Small intestine (tissue), 7 donors: ENCODE data around the gene SNTG2. TPM values are rescaled to one million over a fixed set of nuclear protein-coding genes. Genes with fewer than 3 reads are reported as not detected.

Source experiments
- DNase-seq, 2 donors: peaks; one replicate each; pipeline versions ENCODE4 v3.0.0 to v3.0.0-alpha.2; 2013
- FAIRE-seq: peaks from 2 replicates; lab custom pipeline; 2012; peaks lifted over from hg19 to GRCh38; lab: Jason Lieb, UNC
- H3K27ac ChIP-seq, 3 donors: one replicate each; pipeline ENCODE4 v1.5.1; 2013; ENCODE audit warnings: low read length in 2 of 3, mild to moderate bottlenecking in 2 of 3, control low read depth in 1 of 3, inconsistent platforms in 1 of 3, low read depth in 1 of 3, moderate library complexity in 1 of 3
- H3K27me3 ChIP-seq, 3 donors: one replicate each; pipeline ENCODE4 v1.6.1; 2013; ENCODE audit warnings: low read length in 3 of 3, inconsistent platforms in 1 of 3; ENCODE audit not compliant: control insufficient read depth in 3 of 3, insufficient read depth in 3 of 3
- H3K36me3 ChIP-seq, 3 donors: one replicate each; pipeline ENCODE4 v1.6.1; 2013; ENCODE audit warnings: low read length in 3 of 3, inconsistent platforms in 1 of 3, low read depth in 1 of 3, mild to moderate bottlenecking in 1 of 3, moderate library complexity in 1 of 3; ENCODE audit not compliant: control insufficient read depth in 3 of 3, insufficient read depth in 2 of 3
- H3K4me1 ChIP-seq, 3 donors: one replicate each; pipeline ENCODE4 v1.6.1; 2013; ENCODE audit warnings: low read length in 2 of 3, inconsistent platforms in 1 of 3, low read depth in 1 of 3, mild to moderate bottlenecking in 1 of 3, moderate library complexity in 1 of 3; ENCODE audit not compliant: control insufficient read depth in 3 of 3, insufficient read depth in 2 of 3
- H3K4me3 ChIP-seq, 3 donors: one replicate each; pipeline ENCODE4 v1.5.1; 2013; ENCODE audit warnings: low read length in 3 of 3, control low read depth in 1 of 3, inconsistent platforms in 1 of 3, low read depth in 1 of 3, mild to moderate bottlenecking in 1 of 3, moderate library complexity in 1 of 3
- H3K9me3 ChIP-seq, 2 donors: one replicate each; pipeline ENCODE4 v1.6.1; 2013; ENCODE audit warnings: low read depth in 1 of 2, low read length in 1 of 2; ENCODE audit not compliant: control insufficient read depth in 2 of 2, insufficient read depth in 1 of 2
- WGBS, 3 donors: extraction: QIAGEN DNeasy Blood & Tissue Kit; methylation state at CpG; one replicate each; pipeline ENCODE4 v1.1.7; 2013; 5-methylcytosine and 5-hydroxymethylcytosine counted together
- polyA plus RNA-seq, 4 donors: library from polyadenylated mRNA; stranded (reverse) in 3 of 4; unstranded in 1 of 4; fragments of 200-250 nt in 3 of 4; fragments of 120-200 nt in 1 of 4; gene quantifications; one replicate each; pipeline versions ENCODE4 v1.2.1 to v1.2.3, GENCODE V29; 2013
- donor health status: healthy with polysubstance abuse.
- donor health status: control.
- donor health status: control.
- donor health status: Bipolar disorder and iron deficiency.
- donor health status: healthy.

Gene SNTG2
- polyA plus RNA-seq, 4 donors, result 0.25 to 1.1 (median 0.54) TPM; not detected in 1

DNA sequence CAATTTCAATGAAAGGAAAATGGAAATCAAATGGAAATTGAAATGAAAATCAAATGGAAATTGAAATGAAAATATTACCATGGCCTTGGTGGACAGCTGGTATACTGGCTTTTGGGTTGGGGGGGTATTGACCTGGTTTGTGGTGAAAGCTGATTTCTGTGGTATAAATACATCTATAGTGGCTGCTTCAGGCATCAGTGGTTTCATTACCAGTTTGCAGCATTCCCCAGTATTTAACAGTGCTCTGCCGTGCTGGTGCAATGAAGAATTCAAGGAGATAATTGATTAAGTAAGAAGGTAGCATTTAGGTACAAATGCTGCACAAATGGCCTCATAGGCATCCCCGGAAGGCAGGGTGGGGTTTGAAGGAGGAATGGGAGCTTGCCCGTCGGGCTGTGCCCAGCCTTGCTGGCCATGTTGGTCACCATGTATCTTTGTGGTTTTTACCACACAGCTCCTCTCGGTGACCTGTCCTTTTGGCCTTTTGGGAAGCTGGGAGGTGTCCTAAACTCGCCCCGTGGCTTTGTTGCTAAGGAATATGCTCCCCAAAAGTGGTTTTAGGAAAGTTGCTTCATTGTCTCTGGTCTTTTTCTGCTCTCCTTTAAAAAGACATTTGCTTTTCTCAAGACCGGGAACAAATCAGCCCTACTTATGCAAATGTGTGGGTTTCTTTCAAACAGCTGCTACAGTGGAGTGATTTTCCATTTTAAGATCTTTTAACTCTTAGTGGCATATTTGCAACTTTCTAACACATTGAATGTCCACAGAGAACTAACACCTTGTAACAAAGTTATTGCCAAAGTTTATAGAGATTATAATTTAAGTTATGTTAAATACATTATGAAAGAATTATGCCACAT, 28.6 kb downstream of the SNTG2 start:
- Histone ChIP-seq H3K4me3 (no peak overlapping the region), H3K4me1 (no peaks in the 10 kb centered on the region), H3K27me3 (no peaks in the 10 kb centered on the region), H3K9me3 (no peaks in the 10 kb centered on the region), H3K27ac (no peak overlapping the region), H3K36me3 (no peaks in the 10 kb centered on the region)
- no peak for FAIRE-seq
- WGBS, 3 donors, result 68 to 76% (median 70%) methylated on average over 8 of the region's 8 CpGs
- no peak for DNase-seq

- DNase-seq (no peak), FAIRE-seq (no peak)
- Histone ChIP-seq H3K27ac (no peak overlapping the region), H3K9me3 (no peaks in the 10 kb centered on the region), H3K27me3 (no peaks in the 10 kb centered on the region), H3K4me1 (no peaks in the 10 kb centered on the region), H3K4me3 (no peak overlapping the region), H3K36me3 (no peaks in the 10 kb centered on the region)
- WGBS, 3 donors, result 51 to 59% (median 54%) methylated on average over 4 of the region's 4 CpGs
These were observed 29.5 kb downstream of the SNTG2 start for GRCh38 chr2:980176-980575.

- H3K36me3 ChIP-seq, result no peaks in the 10 kb centered on the region
- no peak overlapping the region for H3K4me3 ChIP-seq
- no peaks in the 10 kb centered on the region for H3K9me3 ChIP-seq
- FAIRE-seq (no peak), DNase-seq (no peak)
- no peaks in the 10 kb centered on the region for H3K27me3 ChIP-seq
- H3K4me1 ChIP-seq, result no peaks in the 10 kb centered on the region
- WGBS, 3 donors, result 68 to 86% (median 85%) methylated on average over 3 of the region's 3 CpGs
- H3K27ac ChIP-seq, result no peak overlapping the region
These were observed 30.6 kb downstream of the SNTG2 start for GRCh38 chr2:981258-981657.

DNA sequence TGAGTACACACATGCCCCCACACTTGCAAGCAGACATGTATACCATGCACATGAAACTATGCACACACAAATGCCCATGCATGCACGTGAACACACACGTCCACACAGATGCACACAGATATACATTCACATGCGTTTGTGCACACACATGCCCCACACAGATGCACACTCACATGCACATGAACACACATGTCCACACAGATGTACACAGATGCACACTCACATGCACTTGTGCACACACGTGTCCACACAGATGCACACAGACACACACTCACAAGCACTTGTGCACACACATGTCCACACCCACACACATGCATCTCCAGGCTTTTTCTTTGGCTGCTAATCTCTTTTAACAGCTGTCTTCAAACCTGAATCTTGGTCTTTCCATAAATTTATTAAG, 31.1 kb downstream of the SNTG2 start:
- WGBS, 3 donors, result 89 to 94% (median 92%) methylated on average over 4 of the region's 4 CpGs
- H3K4me3 ChIP-seq, result no peak overlapping the region
- no peaks in the 10 kb centered on the region for H3K4me1 ChIP-seq
- H3K9me3 ChIP-seq, result no peaks in the 10 kb centered on the region
- H3K36me3 ChIP-seq, result no peaks in the 10 kb centered on the region
- no peaks in the 10 kb centered on the region for H3K27me3 ChIP-seq
- H3K27ac ChIP-seq, result no peak overlapping the region
- FAIRE-seq (no peak), DNase-seq (no peak)

DNA sequence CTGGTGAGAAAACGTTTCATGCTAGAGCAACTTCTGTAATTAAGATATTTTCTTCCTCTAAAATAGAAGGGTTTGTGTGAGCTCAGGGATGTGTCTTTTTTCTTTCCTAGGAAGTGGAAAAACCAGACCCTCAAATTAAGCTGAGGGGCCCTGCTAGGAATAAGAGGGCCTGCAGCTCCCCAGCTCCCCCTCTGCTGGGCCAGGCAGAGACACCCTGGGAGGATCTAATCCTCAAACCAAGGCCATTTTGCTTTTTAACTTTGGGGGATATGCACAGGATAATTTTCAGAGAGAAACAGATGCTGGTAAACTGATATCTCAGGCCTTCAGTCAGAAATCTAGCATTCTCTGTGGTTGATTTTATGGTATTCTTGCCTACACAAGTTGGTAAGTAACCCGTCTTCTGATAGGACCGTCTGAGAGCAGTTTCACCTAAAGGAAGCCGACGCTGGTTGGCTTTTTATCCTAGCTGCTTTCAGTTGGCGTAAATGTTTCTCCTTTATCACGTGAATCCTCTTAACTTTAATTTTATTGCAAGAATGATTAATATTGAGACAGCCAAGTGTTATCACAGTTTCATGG, 34.8 kb downstream of the SNTG2 start:
- H3K9me3 ChIP-seq, result no peaks in the 10 kb centered on the region
- FAIRE-seq (no peak), DNase-seq (peak in 1 of 2 donors; percentile 1)
- peaks cover 0 to 3% (median 0%) of the 10 kb centered on the region in 3 donors for H3K27me3 ChIP-seq
- H3K4me3 ChIP-seq, result no peak overlapping the region
- no peak overlapping the region for H3K27ac ChIP-seq
- H3K36me3 ChIP-seq, result no peaks in the 10 kb centered on the region
- 57 to 72% (median 67%) methylated on average over 7 of the region's 7 CpGs for whole genome bisulfite sequencing, 3 donors
- no peaks in the 10 kb centered on the region for H3K4me1 ChIP-seq

- H3K27ac ChIP-seq, result no peak overlapping the region
- no peak for DNase-seq
- H3K27me3 ChIP-seq, result peaks cover 0 to 3% (median 0%) of the 10 kb centered on the region in 3 donors
- no peaks in the 10 kb centered on the region for H3K9me3 ChIP-seq
- WGBS, 3 donors, result 85 to 92% (median 86%) methylated on average over 16 of the region's 16 CpGs
- no peak for FAIRE-seq
- H3K36me3 ChIP-seq, result no peaks in the 10 kb centered on the region
- H3K4me3 ChIP-seq, result no peak overlapping the region
- no peaks in the 10 kb centered on the region for H3K4me1 ChIP-seq
These were observed 37.1 kb downstream of the SNTG2 start for GRCh38 chr2:987789-988188.

DNA sequence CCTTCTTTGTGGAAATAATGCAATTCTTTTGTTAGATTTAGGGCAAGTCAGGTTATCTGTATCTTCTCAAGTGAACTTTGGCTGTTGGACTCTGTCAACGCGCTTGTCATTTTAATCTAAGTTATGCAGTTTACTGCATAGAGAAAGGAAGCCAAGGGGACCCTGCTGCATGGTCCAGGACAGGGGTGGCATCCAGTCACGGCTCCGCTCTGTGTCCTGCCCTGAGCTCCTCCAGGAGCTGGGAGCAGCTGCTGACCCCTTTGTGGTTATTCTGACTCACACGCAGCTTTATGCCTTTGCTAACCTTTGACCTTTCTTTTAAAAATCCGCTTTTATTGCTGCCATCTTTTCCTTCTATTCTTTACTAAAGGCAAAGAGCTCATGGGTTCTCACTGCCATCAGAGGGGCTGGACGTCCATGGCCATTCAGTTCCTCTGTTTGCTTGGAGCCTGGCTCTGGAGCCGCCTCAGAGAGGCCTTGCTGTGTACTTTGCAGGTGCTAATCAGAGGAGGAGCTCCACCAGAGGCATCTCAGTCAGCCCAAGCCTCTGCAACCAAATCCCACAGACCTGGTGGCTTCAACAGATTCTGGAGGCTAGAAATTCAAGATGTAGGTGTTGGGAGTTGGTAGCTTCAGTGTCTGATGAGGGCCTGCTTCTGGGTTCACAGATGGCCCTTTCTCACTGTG, 39.3 kb downstream of the SNTG2 start:
- Histone ChIP-seq H3K27ac (no peak overlapping the region), H3K9me3 (no peaks in the 10 kb centered on the region), H3K4me3 (no peak overlapping the region), H3K4me1 (no peaks in the 10 kb centered on the region), H3K36me3 (no peaks in the 10 kb centered on the region), H3K27me3 (peaks cover 0 to 3% (median 0%) of the 10 kb centered on the region in 3 donors)
- 21 to 65% (median 37%) methylated on average over 8 of the region's 8 CpGs for WGBS, 3 donors
- DNase-seq (peak in 1 of 2 donors; percentile 43), FAIRE-seq (no peak)

DNA sequence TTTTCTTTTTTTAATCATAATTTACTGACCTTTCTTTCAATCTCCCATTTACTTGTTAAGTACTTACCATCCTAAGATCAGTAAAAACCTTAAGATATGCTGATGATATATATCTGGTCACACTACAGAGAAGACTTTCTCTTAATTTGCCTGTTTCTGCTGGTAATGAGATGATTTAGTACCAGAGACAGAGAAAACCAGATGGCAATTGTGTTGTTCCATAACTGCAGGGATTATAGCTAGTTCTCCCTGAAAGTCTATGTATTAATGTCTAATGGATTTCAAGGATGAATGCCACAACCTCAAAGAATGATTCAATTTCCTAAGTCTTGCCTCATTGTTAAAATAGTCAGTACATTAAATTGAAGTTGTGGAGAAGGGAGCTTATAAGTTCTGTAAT, 40.3 kb downstream of the SNTG2 start:
- DNase-seq, result no peak
- Histone ChIP-seq H3K27ac (no peak overlapping the region), H3K4me1 (no peaks in the 10 kb centered on the region), H3K36me3 (no peaks in the 10 kb centered on the region), H3K4me3 (no peak overlapping the region), H3K9me3 (no peaks in the 10 kb centered on the region), H3K27me3 (peaks cover 0 to 3% (median 0%) of the 10 kb centered on the region in 3 donors)
- no peak for FAIRE-seq
